Breast epithelium (tissue), 4 donors: ENCODE results near the gene WAC. TPM values are rescaled to one million over a fixed set of nuclear protein-coding genes. Genes with fewer than 3 reads are reported as not detected.

ENCODE experiments used
- DNase-seq, 2 donors: peaks; one replicate each; pipeline ENCODE4 v3.0.0-alpha.2; 2019; ENCODE audit warnings: low spot score in 2 of 2
- H3K27ac ChIP-seq, 2 donors: fragments of 200-600 bp; sonication (generic) in 1 of 2; one replicate each; pipeline ENCODE4 v1.5.1; 2016 to 2019; ENCODE audit warnings: mild to moderate bottlenecking in 1 of 2
- H3K27me3 ChIP-seq, 2 donors: fragments of 200-600 bp; sonication (generic) in 1 of 2; one replicate each; pipeline versions ENCODE4 v1.5.1 to v1.6.0; 2017 to 2019; ENCODE audit warnings: control low read depth in 1 of 2, mild to moderate bottlenecking in 1 of 2
- H3K36me3 ChIP-seq: fragments of 200-600 bp; one replicate; pipeline ENCODE4 v1.5.1; 2019
- H3K4me1 ChIP-seq, 2 donors: fragments of 200-600 bp; sonication (generic); one replicate each; pipeline ENCODE4 v1.5.1; 2016 to 2019; ENCODE audit warnings: control low read depth in 1 of 2
- H3K4me3 ChIP-seq, 3 donors: fragments of 200-600 bp; sonication (generic); 1 replicate in 2 of 3; 2 replicates in 1 of 3; pipeline ENCODE4 v1.5.1; 2016 to 2019; ENCODE audit warnings: mild to moderate bottlenecking in 3 of 3, moderate library complexity in 2 of 3
- H3K9me3 ChIP-seq, 2 donors: fragments of 200-600 bp; sonication (generic) in 1 of 2; one replicate each; pipeline ENCODE4 v1.5.1; 2016 to 2019; ENCODE audit warnings: control low read depth in 1 of 2
- CTCF ChIP-seq, 3 donors: fragments of 450-650 bp; IDR thresholded peaks; one replicate each; pipeline ENCODE4 v1.5.1; 2016 to 2017; ENCODE audit warnings: antibody characterized with exemption in 3 of 3, mild to moderate bottlenecking in 3 of 3, moderate library complexity in 3 of 3
- POLR2A ChIP-seq: fragments of 450-650 bp; IDR thresholded peaks from one replicate; pipeline ENCODE4 v1.6.1; 2016; ENCODE audit warnings: antibody characterized with exemption, mild to moderate bottlenecking, moderate library complexity
- POLR2AphosphoS5 ChIP-seq, 3 donors: sonication (generic); formaldehyde crosslinking; IDR thresholded peaks; one replicate each; pipeline ENCODE4 v1.6.1; 2017; ENCODE audit warnings: antibody characterized with exemption in 3 of 3
- intact Hi-C: fragments of 100-400 bp; cut with DNase I; formaldehyde crosslinking; loops from one replicate; pipeline ENCODE4 v1.15.1; 2023; ENCODE audit warnings: low total_unique reads
- total RNA-seq, 3 donors: library from RNA; depleted of rRNA; stranded (reverse); fragments of >200 nt; gene quantifications; one replicate each; pipeline ENCODE4 v1.1.0, GENCODE V29; 2016

WAC gene
- total RNA-seq, 3 donors from 2014 or later = 124 to 180 (median 142) TPM

GRCh38 chr10:28548781-28549498, 16.0 kb downstream of the WAC start:
- H3K27me3 ChIP-seq = no peaks in the 10 kb centered on the region
- no peak overlapping the region for H3K4me3 ChIP-seq
- no peak for DNase-seq
- no peaks in the 10 kb centered on the region for H3K36me3 ChIP-seq
- no peak overlapping the region for H3K27ac ChIP-seq
- TF ChIP-seq POLR2A (no peak), POLR2AphosphoS5 (IDR thresholded peaks at IDR 0.05) (no peak)
- intact Hi-C loops = no loop called here
- H3K4me1 ChIP-seq = peaks cover 0 to 6% of the 10 kb centered on the region in 2 donors
- H3K9me3 ChIP-seq = no peaks in the 10 kb centered on the region

- Histone ChIP-seq H3K4me3 (no peak overlapping the region), H3K4me1 (no peaks in the 10 kb centered on the region), H3K27ac (peak overlapping the region in 1 of 2 donors; percentile 40), H3K9me3 (no peaks in the 10 kb centered on the region), H3K27me3 (no peaks in the 10 kb centered on the region), H3K36me3 (no peaks in the 10 kb centered on the region)
- no peak for TF ChIP-seq CTCF (IDR thresholded peaks at IDR 0.05)
- no peak for TF ChIP-seq POLR2AphosphoS5 (IDR thresholded peaks at IDR 0.05)
- TF ChIP-seq POLR2A = no peak
- intact Hi-C loops = no loop called here
- DNase-seq = no peak
Observed at GRCh38 chr10:28551086-28551485, 18.2 kb downstream of the WAC start.

GRCh38 chr10:28552775-28553174, 19.9 kb downstream of the WAC start:
- Histone ChIP-seq H3K36me3 (no peaks in the 10 kb centered on the region), H3K27me3 (no peaks in the 10 kb centered on the region), H3K27ac (no peak overlapping the region), H3K9me3 (no peaks in the 10 kb centered on the region), H3K4me3 (no peak overlapping the region), H3K4me1 (no peaks in the 10 kb centered on the region)
- intact Hi-C loops = no loop called here
- no peak for DNase-seq
- TF ChIP-seq POLR2A (no peak), POLR2AphosphoS5 (IDR thresholded peaks at IDR 0.05) (no peak), CTCF (IDR thresholded peaks at IDR 0.05) (no peak)

GRCh38 chr10:28554009-28554408, 21.1 kb downstream of the WAC start:
- H3K27ac ChIP-seq = no peak overlapping the region
- no peak overlapping the region for H3K4me3 ChIP-seq
- H3K9me3 ChIP-seq = no peaks in the 10 kb centered on the region
- H3K27me3 ChIP-seq = no peaks in the 10 kb centered on the region
- no peak for DNase-seq
- H3K36me3 ChIP-seq = no peaks in the 10 kb centered on the region
- H3K4me1 ChIP-seq = no peaks in the 10 kb centered on the region
- TF ChIP-seq POLR2AphosphoS5 (IDR thresholded peaks at IDR 0.05) = no peak
- no peak for TF ChIP-seq POLR2A
- no peak for TF ChIP-seq CTCF (IDR thresholded peaks at IDR 0.05)
- intact Hi-C loops = no loop called here

GRCh38 chr10:28554952-28555351, 22.0 kb downstream of the WAC start:
- no peaks in the 10 kb centered on the region for H3K4me1 ChIP-seq
- no peak overlapping the region for H3K4me3 ChIP-seq

More at GRCh38 chr10:28554952-28555351, 22.0 kb downstream of the WAC start:
- DNase-seq = no peak
- H3K27ac ChIP-seq = no peak overlapping the region
- H3K27me3 ChIP-seq = no peaks in the 10 kb centered on the region
- no peaks in the 10 kb centered on the region for H3K9me3 ChIP-seq
- H3K36me3 ChIP-seq = no peaks in the 10 kb centered on the region
- no peak for TF ChIP-seq POLR2AphosphoS5 (IDR thresholded peaks at IDR 0.05)
- TF ChIP-seq CTCF (IDR thresholded peaks at IDR 0.05) = no peak
- TF ChIP-seq POLR2A = no peak
- intact Hi-C loops = no loop called here
